HepG2 (cell line): ENCODE measurements around the gene ZNF697. TPM values are rescaled to one million over a fixed set of nuclear protein-coding genes. Genes with fewer than 3 reads are reported as not detected.

Source experiments
- ATAC-seq: fragments of 200-7000 bp; cut with Tn5 transposase; 3 replicates; pipeline ENCODE4 v1.9.1; 2020; ENCODE audit warnings: mild to moderate bottlenecking, moderate library complexity
- BruUV-seq: library from RNA; stranded (reverse); fragments of 400-500 nt; replicated peaks from 2 replicates; lab custom pipeline; 2021; lab: Mats Ljungman, UMichigan
- CTCF ChIA-PET: fragments of 300-600 bp; formaldehyde crosslinking; extraction: SDS; loops from one replicate; lab custom pipeline; 2021; ENCODE audit warnings: low total read pairs, inconsistent platforms, low intra/inter-chr PET ratio; lab: Yijun Ruan, JAX
- POLR2A ChIA-PET: fragments of 350-600 bp; sonication (Branson Sonifier 250); formaldehyde crosslinking; loops from one replicate; lab custom pipeline; 2020; ENCODE audit warnings: antibody characterized with exemption, inconsistent platforms; lab: Yijun Ruan, JAX
- DNase-seq: peaks from one replicate; pipeline ENCODE4 v3.0.0-alpha.2; 2015; ENCODE audit warnings: low spot score
- FAIRE-seq: peaks from 3 replicates; lab custom pipeline; 2011; peaks lifted over from hg19 to GRCh38; lab: Jason Lieb, UNC
- H2AFZ ChIP-seq: one replicate; pipeline ENCODE4 v1.6.1; 2011; ENCODE audit warnings: low read length, inconsistent platforms
- H3K27ac ChIP-seq: fragments of 300-600 bp; 3 replicates; pipeline ENCODE4 v1.8.0; 2011; ENCODE audit warnings: mixed run types, mild to moderate bottlenecking, mixed read lengths, low read length, inconsistent platforms; ENCODE audit not compliant: insufficient read depth; ENCODE audit errors: extremely low read length
- H3K27me3 ChIP-seq, 2 experiments: fragments of 200-600 bp in 1 of 2; 2 replicates in 1 of 2; 3 replicates in 1 of 2; pipeline versions ENCODE4 v1.6.0 to v1.8.0; 2011; ENCODE audit warnings: low read length in 2 of 2, mild to moderate bottlenecking in 2 of 2, moderate library complexity in 2 of 2, inconsistent platforms in 1 of 2; ENCODE audit not compliant: insufficient read depth in 2 of 2, control insufficient read depth in 1 of 2
- H3K36me3 ChIP-seq, 2 experiments: fragments of 200-600 bp in 1 of 2; replicated peaks in 1 of 2; 2 replicates in 1 of 2; 3 replicates in 1 of 2; pipeline versions ENCODE4 v1.5.1 to v1.8.0; 2011; ENCODE audit warnings: low read length in 2 of 2, inconsistent platforms in 1 of 2; ENCODE audit not compliant: insufficient read depth in 2 of 2, control insufficient read depth in 1 of 2
- H3K4me1 ChIP-seq: 2 replicates; pipeline ENCODE4 v1.5.1; 2012; ENCODE audit warnings: low read length, inconsistent platforms; ENCODE audit not compliant: insufficient read depth
- H3K4me2 ChIP-seq: 2 replicates; pipeline ENCODE4 v1.6.0; 2011; ENCODE audit warnings: low read depth, low read length, inconsistent platforms
- H3K4me3 ChIP-seq, 3 experiments: fragments of 200-600 bp in 1 of 3; sonication (generic), shearing (Covaris generic) in 1 of 3; replicated peaks in 1 of 3; 2 replicates each; pipeline ENCODE4 v1.5.1; 2011 to 2016; ENCODE audit warnings: low read length in 3 of 3, inconsistent platforms in 2 of 3, low read depth in 2 of 3, mild to moderate bottlenecking in 2 of 3, control low read depth in 1 of 3, mixed read lengths in 1 of 3; ENCODE audit not compliant: insufficient read depth in 1 of 3
- H3K79me2 ChIP-seq: one replicate; pipeline ENCODE4 v1.6.1; 2011; ENCODE audit warnings: low read length, inconsistent platforms; ENCODE audit not compliant: insufficient read depth
- H3K9ac ChIP-seq: 2 replicates; pipeline ENCODE4 v1.6.0; 2011; ENCODE audit warnings: mild to moderate bottlenecking, low read depth, low read length, inconsistent platforms; ENCODE audit not compliant: insufficient read depth
- H3K9me3 ChIP-seq: 2 replicates; pipeline ENCODE4 v1.5.1; 2012; ENCODE audit warnings: mild to moderate bottlenecking, low read length
- H4K20me1 ChIP-seq: 2 replicates; pipeline ENCODE4 v1.6.0; 2011; ENCODE audit warnings: inconsistent platforms, mild to moderate bottlenecking, low read length, moderate library complexity; ENCODE audit not compliant: insufficient read depth
- CEBPB ChIP-seq: IDR thresholded peaks from 2 replicates; pipeline ENCODE4 v1.6.1; 2011; ENCODE audit warnings: low read depth, low read length, improper control_type of control experiment, borderline replicate concordance
- HNF4G ChIP-seq, 2 experiments: sonication (generic) in 1 of 2; formaldehyde crosslinking in 1 of 2; IDR thresholded peaks; 2 replicates each; pipeline versions ENCODE4 v1.4.0 to v1.6.1; 2011 to 2020; ENCODE audit warnings: borderline replicate concordance in 2 of 2, low read depth in 2 of 2, mild to moderate bottlenecking in 2 of 2, low read length in 1 of 2, missing genetic modification reagents in 1 of 2, moderate library complexity in 1 of 2
- MAFF ChIP-seq: IDR thresholded peaks from 2 replicates; pipeline ENCODE4 v1.6.1; 2011; ENCODE audit warnings: low read depth, low read length, improper control_type of control experiment
- MAFK ChIP-seq, 2 experiments: IDR thresholded peaks in 1 of 2; conservative IDR thresholded peaks in 1 of 2; 2 replicates each; pipeline ENCODE4 v1.6.1; 2011; ENCODE audit warnings: improper control_type of control experiment in 2 of 2, low read length in 2 of 2
- SP4 ChIP-seq: sonication (generic); formaldehyde crosslinking; IDR thresholded peaks from 2 replicates; pipeline ENCODE4 v1.8.1; 2023; ENCODE audit warnings: mild to moderate bottlenecking, missing genetic modification reagents
- WGBS: methylation state at CpG from one replicate; pipeline ENCODE4 v1.1.6; 2017; ENCODE audit warnings: low lambda C conversion rate; 5-methylcytosine and 5-hydroxymethylcytosine counted together
- in situ Hi-C: cut with HindIII; loops from 2 replicates; pipeline ENCODE4 v1.10.0; 2017; ENCODE audit warnings: low pct_unique_long_range_greater_than_20kb; ENCODE audit not compliant: extremely low pct_ligation_motif_present
- intact Hi-C: fragments of 100-400 bp; cut with micrococcal nuclease; formaldehyde crosslinking; loops from one replicate; pipeline ENCODE4 v1.10.0; 2022; ENCODE audit not compliant: unreplicated experiment
- polyA plus RNA-seq, 8 experiments: library from polyadenylated mRNA; depleted of rRNA in 3 of 8; stranded (reverse) in 7 of 8; unstranded in 1 of 8; fragments of >200 nt; fragmentation: Illumina TruSeq in 4 of 8; extraction: Trizol in 4 of 8; gene quantifications; 2 replicates each; pipeline versions ENCODE4 v1.2.1 to v1.2.3, GENCODE V29; 2011 to 2016; ENCODE audit warnings: low read depth in 4 of 8, missing spikeins in 1 of 8, mixed read lengths in 1 of 8; ENCODE audit not compliant: insufficient read depth in 1 of 8
- total RNA-seq, 5 experiments: library from RNA; depleted of rRNA; stranded (reverse); fragments of >200 nt; fragmentation: Illumina TruSeq; extraction: Trizol; gene quantifications; 2 replicates each; pipeline ENCODE4 v1.2.3, GENCODE V29; 2016; ENCODE audit warnings: low read depth in 1 of 5

The ZNF697 gene
- total and polyA plus RNA-seq, 2 of the 13 experiments (the other 11 are each of a cell fraction or from before 2014, with no cell fraction given): 2.3 to 7.1 TPM

GRCh38 chr1:119688810-119689209, 40.7 kb upstream of the ZNF697 start:
- intact Hi-C loops: no loop called here
- no peak for FAIRE-seq
- no peaks in the 10 kb centered on the region for H3K9me3 ChIP-seq
- in situ Hi-C loops: no loop called here
- no peak for DNase-seq
- no TSS peak for BruUV-seq
- no peak for ATAC-seq
- no peak overlapping the region for H3K9ac ChIP-seq
- H3K4me2 ChIP-seq: no peak overlapping the region
- H3K4me1 ChIP-seq: no peaks in the 10 kb centered on the region
- no peak overlapping the region for H2AFZ ChIP-seq
- H4K20me1 ChIP-seq: no peaks in the 10 kb centered on the region
- ChIA-PET CTCF (no interaction called here), POLR2A (interaction anchor here (1.2 kb wide), 1 partner anchor 23 kb away, joined by 4 read pairs; the partner anchor contains the start of gene PHGDH)
- H3K36me3 ChIP-seq: no peaks in the 10 kb centered on the region
- H3K79me2 ChIP-seq: no peaks in the 10 kb centered on the region
- no peaks in the 10 kb centered on the region for H3K27me3 ChIP-seq
- no peak overlapping the region for H3K4me3 ChIP-seq
- TF ChIP-seq HNF4G (IDR thresholded peaks at IDR 0.05; ENCODE audit: borderline replicate concordance, low read depth, low read length): no peak
- TF ChIP-seq HNF4G (CRISPR knock-in tag; IDR thresholded peaks at IDR 0.05; ENCODE audit: borderline replicate concordance, low read depth): no peak
- TF ChIP-seq MAFF: 0 out of 2 replicates have a peak, but pooled peaks have one; percentile 22
- peak in 1 of 2 experiments; percentile 35; a peak in 2 of 4 replicates for TF ChIP-seq MAFK (conservative IDR thresholded peaks at IDR 0.05 in 1 of 2, IDR thresholded peaks at IDR 0.05 in 1 of 2; ENCODE audit: low read length in 2 of 2)
- TF ChIP-seq, all 625 proteins: peak for 2
- no peak overlapping the region for H3K27ac ChIP-seq

GRCh38 chr1:119687434-119688079, 39.5 kb upstream of the ZNF697 start:
- H3K79me2 ChIP-seq: no peaks in the 10 kb centered on the region
- in situ Hi-C loops (no loop called here), intact Hi-C loops (no loop called here)
- ChIA-PET CTCF (no interaction called here), POLR2A (interaction anchor here (1.2 kb wide), 1 partner anchor 24 kb away, joined by 4 read pairs; the partner anchor contains the start of gene PHGDH)
- no peak overlapping the region for H3K4me2 ChIP-seq
- H3K4me3 ChIP-seq: no peak overlapping the region
- H3K27ac ChIP-seq: no peak overlapping the region
- BruUV-seq: no TSS peak
- H4K20me1 ChIP-seq: no peaks in the 10 kb centered on the region
- no peaks in the 10 kb centered on the region for H3K9me3 ChIP-seq
- H3K9ac ChIP-seq: no peak overlapping the region
- no peaks in the 10 kb centered on the region for H3K4me1 ChIP-seq
- FAIRE-seq: no peak
- H2AFZ ChIP-seq: no peak overlapping the region
- no peaks in the 10 kb centered on the region for H3K27me3 ChIP-seq
- TF ChIP-seq CEBPB: peak; percentile 70
- TF ChIP-seq SP4: no peak
- ATAC-seq: no peak
- no peak for DNase-seq
- no peaks in the 10 kb centered on the region for H3K36me3 ChIP-seq
- 17% methylated on average over 2 of the region's 2 CpGs for WGBS
